HepG2 (cell line): ENCODE measurements around the gene EIF3B. TPM values are rescaled to one million over a fixed set of nuclear protein-coding genes. Genes with fewer than 3 reads are reported as not detected.

Experiments used
- AHR ChIP-seq: IDR thresholded peaks from 2 replicates; pipeline ENCODE4 v1.6.1; 2018; ENCODE audit warnings: missing genetic modification reagents, missing compliant biosample characterization
- BHLHE40 ChIP-seq: IDR thresholded peaks from 2 replicates; pipeline ENCODE4 v1.6.1; 2011; ENCODE audit warnings: low read length, improper control_type of control experiment
- EEA1 ChIP-seq: sonication (generic); formaldehyde crosslinking; IDR thresholded peaks from 2 replicates; pipeline ENCODE4 v1.5.1; 2020; ENCODE audit warnings: mild to moderate bottlenecking, missing genetic modification reagents, borderline replicate concordance
- HES4 ChIP-seq: sonication (generic); formaldehyde crosslinking; IDR thresholded peaks from 2 replicates; pipeline ENCODE4 v1.9.0; 2021; ENCODE audit warnings: mild to moderate bottlenecking, missing genetic modification reagents, borderline replicate concordance
- KDM1A ChIP-seq: IDR thresholded peaks from 2 replicates; pipeline ENCODE4 v1.6.1; 2016; ENCODE audit warnings: missing compliant biosample characterization
- KDM3A ChIP-seq: IDR thresholded peaks from 2 replicates; pipeline ENCODE4 v1.6.1; 2018; ENCODE audit warnings: low read depth, missing compliant biosample characterization
- MAFK ChIP-seq, 2 experiments: IDR thresholded peaks in 1 of 2; conservative IDR thresholded peaks in 1 of 2; 2 replicates each; pipeline ENCODE4 v1.6.1; 2011; ENCODE audit warnings: improper control_type of control experiment in 2 of 2, low read length in 2 of 2
- NR2C2 ChIP-seq: sonication (generic); formaldehyde crosslinking; IDR thresholded peaks from 2 replicates; pipeline ENCODE4 v1.4.0; 2020; ENCODE audit warnings: missing genetic modification reagents, mild to moderate bottlenecking, moderate library complexity, borderline replicate concordance
- RXRA ChIP-seq: sonication (generic); formaldehyde crosslinking; IDR thresholded peaks from 2 replicates; pipeline ENCODE4 v1.5.1; 2020; ENCODE audit warnings: missing genetic modification reagents
- SRF ChIP-seq: IDR thresholded peaks from 2 replicates; pipeline ENCODE4 v1.6.1; 2011; ENCODE audit warnings: mild to moderate bottlenecking, low read depth, low read length, moderate library complexity
- SRSF1 ChIP-seq: fragments of 200-400 bp; formaldehyde crosslinking; optimal IDR thresholded peaks from 2 replicates; pipeline ENCODE3; 2017; ENCODE audit warnings: mild to moderate bottlenecking, low read depth, low read length, moderate library complexity
- ZIK1 ChIP-seq: sonication (generic); formaldehyde crosslinking; IDR thresholded peaks from 2 replicates; pipeline ENCODE4 v1.5.0; 2020; ENCODE audit warnings: mild to moderate bottlenecking, low read depth, missing genetic modification reagents, borderline replicate concordance
- ZNF3 ChIP-seq: IDR thresholded peaks from 2 replicates; pipeline ENCODE4 v1.7.0; 2017; ENCODE audit warnings: inconsistent platforms
- ZNF326 ChIP-seq: sonication (generic); formaldehyde crosslinking; IDR thresholded peaks from 2 replicates; pipeline ENCODE4 v1.4.0; 2020; ENCODE audit warnings: missing genetic modification reagents, borderline replicate concordance
- ZNF33A ChIP-seq: sonication (generic); formaldehyde crosslinking; IDR thresholded peaks from 2 replicates; pipeline ENCODE4 v1.5.1; 2020; ENCODE audit warnings: missing genetic modification reagents, mild to moderate bottlenecking, moderate library complexity, borderline replicate concordance
- ZNF44 ChIP-seq: sonication (generic); formaldehyde crosslinking; IDR thresholded peaks from 2 replicates; pipeline ENCODE4 v1.5.1; 2020; ENCODE audit warnings: mild to moderate bottlenecking, missing genetic modification reagents
- ZNF557 ChIP-seq: sonication (generic); formaldehyde crosslinking; IDR thresholded peaks from 2 replicates; pipeline ENCODE4 v1.4.0; 2020; ENCODE audit warnings: missing genetic modification reagents
- ZNF713 ChIP-seq: sonication (generic); formaldehyde crosslinking; IDR thresholded peaks from 2 replicates; pipeline ENCODE4 v1.4.0; 2020; ENCODE audit warnings: mild to moderate bottlenecking, missing genetic modification reagents
- ZNF782 ChIP-seq: sonication (generic); formaldehyde crosslinking; IDR thresholded peaks from 2 replicates; pipeline ENCODE4 v1.4.0; 2020; ENCODE audit warnings: missing genetic modification reagents, mild to moderate bottlenecking, borderline replicate concordance
- ZNF790 ChIP-seq: sonication (generic); formaldehyde crosslinking; IDR thresholded peaks from 2 replicates; pipeline ENCODE4 v1.8.0; 2022; ENCODE audit warnings: missing genetic modification reagents, mild to moderate bottlenecking, borderline replicate concordance
- ZSCAN9 ChIP-seq: IDR thresholded peaks from 2 replicates; pipeline ENCODE4 v1.6.1; 2016; ENCODE audit warnings: borderline replicate concordance
- polyA plus RNA-seq, 8 experiments: library from polyadenylated mRNA; depleted of rRNA in 3 of 8; stranded (reverse) in 7 of 8; unstranded in 1 of 8; fragments of >200 nt; fragmentation: Illumina TruSeq in 4 of 8; extraction: Trizol in 4 of 8; gene quantifications; 2 replicates each; pipeline versions ENCODE4 v1.2.1 to v1.2.3, GENCODE V29; 2011 to 2016; ENCODE audit warnings: low read depth in 4 of 8, missing spikeins in 1 of 8, mixed read lengths in 1 of 8; ENCODE audit not compliant: insufficient read depth in 1 of 8
- total RNA-seq, 5 experiments: library from RNA; depleted of rRNA; stranded (reverse); fragments of >200 nt; fragmentation: Illumina TruSeq; extraction: Trizol; gene quantifications; 2 replicates each; pipeline ENCODE4 v1.2.3, GENCODE V29; 2016; ENCODE audit warnings: low read depth in 1 of 5
- TF ChIP-seq, protein P1 (sequence below): fragments of 450-650 bp; IDR thresholded peaks from 2 replicates; pipeline ENCODE4 v1.6.1; 2016
- TF ChIP-seq, protein P2 (sequence below): IDR thresholded peaks from 2 replicates; pipeline ENCODE4 v1.6.1; 2018; ENCODE audit warnings: missing genetic modification reagents, mild to moderate bottlenecking, missing compliant biosample characterization
- TF ChIP-seq, protein P3 (sequence below): sonication (generic); formaldehyde crosslinking; IDR thresholded peaks from 2 replicates; pipeline ENCODE4 v1.8.1; 2023; ENCODE audit warnings: mild to moderate bottlenecking, missing genetic modification reagents
- TF ChIP-seq, protein P4 (sequence below): sonication (generic); formaldehyde crosslinking; IDR thresholded peaks from 2 replicates; pipeline ENCODE4 v1.4.0; 2020; ENCODE audit warnings: missing genetic modification reagents

The EIF3B gene
- total and polyA plus RNA-seq, 2 of the 13 experiments (the other 11 are each of a cell fraction or from before 2014, with no cell fraction given) = 92.2 to 241 TPM

DNA sequence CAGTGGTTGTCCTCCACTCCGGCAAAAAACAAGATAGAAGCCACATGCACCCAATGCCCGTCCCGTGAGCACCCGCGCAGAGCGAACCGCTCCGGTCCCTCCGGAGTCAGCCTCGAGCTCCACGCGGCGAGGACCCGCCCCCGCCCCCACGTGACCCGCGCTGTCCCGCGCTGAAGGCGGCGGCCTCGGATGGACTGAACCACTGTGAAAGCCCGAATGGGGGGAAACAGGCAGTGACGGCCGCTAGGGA, 766 bp upstream of the EIF3B start (continued):
- TF ChIP-seq KDM3A (CRISPR knock-in tag) = no peak
- 0 out of 2 replicates have a peak, but pooled peaks have one; percentile 79 for TF ChIP-seq ZNF33A (CRISPR knock-in tag)
- TF ChIP-seq KDM1A (CRISPR knock-in tag) = no peak
- peak; percentile 73; the same call in 1 of the 2 replicates for TF ChIP-seq ZNF557 (CRISPR knock-in tag)
- TF ChIP-seq, protein P1, sequence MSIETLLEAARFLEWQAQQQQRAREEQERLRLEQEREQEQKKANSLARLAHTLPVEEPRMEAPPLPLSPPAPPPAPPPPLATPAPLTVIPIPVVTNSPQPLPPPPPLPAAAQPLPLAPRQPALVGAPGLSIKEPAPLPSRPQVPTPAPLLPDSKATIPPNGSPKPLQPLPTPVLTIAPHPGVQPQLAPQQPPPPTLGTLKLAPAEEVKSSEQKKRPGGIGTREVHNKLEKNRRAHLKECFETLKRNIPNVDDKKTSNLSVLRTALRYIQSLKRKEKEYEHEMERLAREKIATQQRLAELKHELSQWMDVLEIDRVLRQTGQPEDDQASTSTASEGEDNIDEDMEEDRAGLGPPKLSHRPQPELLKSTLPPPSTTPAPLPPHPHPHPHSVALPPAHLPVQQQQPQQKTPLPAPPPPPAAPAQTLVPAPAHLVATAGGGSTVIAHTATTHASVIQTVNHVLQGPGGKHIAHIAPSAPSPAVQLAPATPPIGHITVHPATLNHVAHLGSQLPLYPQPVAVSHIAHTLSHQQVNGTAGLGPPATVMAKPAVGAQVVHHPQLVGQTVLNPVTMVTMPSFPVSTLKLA = peak; percentile 69; the same call in 1 of the 2 replicates
- TF ChIP-seq ZNF713 (CRISPR knock-in tag) = no peak
- TF ChIP-seq, protein P2, sequence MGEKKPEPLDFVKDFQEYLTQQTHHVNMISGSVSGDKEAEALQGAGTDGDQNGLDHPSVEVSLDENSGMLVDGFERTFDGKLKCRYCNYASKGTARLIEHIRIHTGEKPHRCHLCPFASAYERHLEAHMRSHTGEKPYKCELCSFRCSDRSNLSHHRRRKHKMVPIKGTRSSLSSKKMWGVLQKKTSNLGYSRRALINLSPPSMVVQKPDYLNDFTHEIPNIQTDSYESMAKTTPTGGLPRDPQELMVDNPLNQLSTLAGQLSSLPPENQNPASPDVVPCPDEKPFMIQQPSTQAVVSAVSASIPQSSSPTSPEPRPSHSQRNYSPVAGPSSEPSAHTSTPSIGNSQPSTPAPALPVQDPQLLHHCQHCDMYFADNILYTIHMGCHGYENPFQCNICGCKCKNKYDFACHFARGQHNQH (CRISPR knock-in tag) = peak; percentile 80; the same call in 1 of the 2 replicates
- no peak for TF ChIP-seq ZNF326 (CRISPR knock-in tag)
- TF ChIP-seq ZNF44 (CRISPR knock-in tag) = no peak
- no peak for TF ChIP-seq ZNF790 (CRISPR knock-in tag)
- 0 out of 2 replicates have a peak, but pooled peaks have one; percentile 81 for TF ChIP-seq ZIK1 (CRISPR knock-in tag)
- no peak for TF ChIP-seq EEA1 (CRISPR knock-in tag)
- TF ChIP-seq, protein P3, sequence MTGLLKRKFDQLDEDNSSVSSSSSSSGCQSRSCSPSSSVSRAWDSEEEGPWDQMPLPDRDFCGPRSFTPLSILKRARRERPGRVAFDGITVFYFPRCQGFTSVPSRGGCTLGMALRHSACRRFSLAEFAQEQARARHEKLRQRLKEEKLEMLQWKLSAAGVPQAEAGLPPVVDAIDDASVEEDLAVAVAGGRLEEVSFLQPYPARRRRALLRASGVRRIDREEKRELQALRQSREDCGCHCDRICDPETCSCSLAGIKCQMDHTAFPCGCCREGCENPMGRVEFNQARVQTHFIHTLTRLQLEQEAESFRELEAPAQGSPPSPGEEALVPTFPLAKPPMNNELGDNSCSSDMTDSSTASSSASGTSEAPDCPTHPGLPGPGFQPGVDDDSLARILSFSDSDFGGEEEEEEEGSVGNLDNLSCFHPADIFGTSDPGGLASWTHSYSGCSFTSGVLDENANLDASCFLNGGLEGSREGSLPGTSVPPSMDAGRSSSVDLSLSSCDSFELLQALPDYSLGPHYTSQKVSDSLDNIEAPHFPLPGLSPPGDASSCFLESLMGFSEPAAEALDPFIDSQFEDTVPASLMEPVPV (CRISPR knock-in tag) = peak; percentile 90
- TF ChIP-seq NR2C2 (CRISPR knock-in tag) = peak; percentile 24; the same call in 1 of the 2 replicates
- TF ChIP-seq, protein P4, sequence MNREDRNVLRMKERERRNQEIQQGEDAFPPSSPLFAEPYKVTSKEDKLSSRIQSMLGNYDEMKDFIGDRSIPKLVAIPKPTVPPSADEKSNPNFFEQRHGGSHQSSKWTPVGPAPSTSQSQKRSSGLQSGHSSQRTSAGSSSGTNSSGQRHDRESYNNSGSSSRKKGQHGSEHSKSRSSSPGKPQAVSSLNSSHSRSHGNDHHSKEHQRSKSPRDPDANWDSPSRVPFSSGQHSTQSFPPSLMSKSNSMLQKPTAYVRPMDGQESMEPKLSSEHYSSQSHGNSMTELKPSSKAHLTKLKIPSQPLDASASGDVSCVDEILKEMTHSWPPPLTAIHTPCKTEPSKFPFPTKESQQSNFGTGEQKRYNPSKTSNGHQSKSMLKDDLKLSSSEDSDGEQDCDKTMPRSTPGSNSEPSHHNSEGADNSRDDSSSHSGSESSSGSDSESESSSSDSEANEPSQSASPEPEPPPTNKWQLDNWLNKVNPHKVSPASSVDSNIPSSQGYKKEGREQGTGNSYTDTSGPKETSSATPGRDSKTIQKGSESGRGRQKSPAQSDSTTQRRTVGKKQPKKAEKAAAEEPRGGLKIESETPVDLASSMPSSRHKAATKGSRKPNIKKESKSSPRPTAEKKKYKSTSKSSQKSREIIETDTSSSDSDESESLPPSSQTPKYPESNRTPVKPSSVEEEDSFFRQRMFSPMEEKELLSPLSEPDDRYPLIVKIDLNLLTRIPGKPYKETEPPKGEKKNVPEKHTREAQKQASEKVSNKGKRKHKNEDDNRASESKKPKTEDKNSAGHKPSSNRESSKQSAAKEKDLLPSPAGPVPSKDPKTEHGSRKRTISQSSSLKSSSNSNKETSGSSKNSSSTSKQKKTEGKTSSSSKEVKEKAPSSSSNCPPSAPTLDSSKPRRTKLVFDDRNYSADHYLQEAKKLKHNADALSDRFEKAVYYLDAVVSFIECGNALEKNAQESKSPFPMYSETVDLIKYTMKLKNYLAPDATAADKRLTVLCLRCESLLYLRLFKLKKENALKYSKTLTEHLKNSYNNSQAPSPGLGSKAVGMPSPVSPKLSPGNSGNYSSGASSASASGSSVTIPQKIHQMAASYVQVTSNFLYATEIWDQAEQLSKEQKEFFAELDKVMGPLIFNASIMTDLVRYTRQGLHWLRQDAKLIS (CRISPR knock-in tag) = 0 out of 2 replicates have a peak, but pooled peaks have one; percentile 43
- TF ChIP-seq ZSCAN9 (CRISPR knock-in tag) = peak; percentile 49
- TF ChIP-seq SRSF1 = peak; percentile 77
- TF ChIP-seq ZNF3 (CRISPR knock-in tag) = no peak
- TF ChIP-seq ZNF782 = peak; percentile 50; the same call in 1 of the 2 replicates
- peak; percentile 96; the same call in 1 of the 2 replicates for TF ChIP-seq HES4 (CRISPR knock-in tag)
- TF ChIP-seq SRF = no peak
- TF ChIP-seq MAFK (conservative IDR thresholded peaks at IDR 0.05 in 1 of 2, IDR thresholded peaks at IDR 0.05 in 1 of 2; ENCODE audit: low read length in 2 of 2) = no peak
- TF ChIP-seq AHR (CRISPR knock-in tag) = peak; percentile 96
- TF ChIP-seq BHLHE40 = no peak
- TF ChIP-seq RXRA (CRISPR knock-in tag) = peak; percentile 74
